Ovary (tissue), 3 donors: ENCODE data around the gene NOL6.
"Not testable (repeated sequence)": the region's sequence is repeated elsewhere in the genome, so short reads cannot be mapped to it uniquely, and the experiment has no call there.

ENCODE experiments used
- CTCF ChIP-seq, 3 donors: fragments of 450-650 bp in 2 of 3; fragments of 200-600 bp in 1 of 3; IDR thresholded peaks; one replicate each; pipeline versions ENCODE4 v1.5.1 to v1.8.0; 2016 to 2022; ENCODE audit warnings: antibody characterized with exemption in 3 of 3, mild to moderate bottlenecking in 1 of 3
- EP300 ChIP-seq: sonication (generic); formaldehyde crosslinking; IDR thresholded peaks from one replicate; pipeline ENCODE4 v1.6.1; 2017; ENCODE audit warnings: antibody characterized with exemption
- POLR2A ChIP-seq: fragments of 450-650 bp; IDR thresholded peaks from one replicate; pipeline ENCODE4 v1.6.1; 2017; ENCODE audit warnings: antibody characterized with exemption, mild to moderate bottlenecking, moderate library complexity
- donor health status: DM: no; HTN: no; CAD: no.

- TF ChIP-seq CTCF (IDR thresholded peaks at IDR 0.05); POLR2A; EP300: not testable (repeated sequence)
Measured at GRCh38 chr9:33454661-33455026, 19.1 kb downstream of the NOL6 start.
